ENCODE measurements around the gene ASGR1.
"Not testable (repeated sequence)": the region's sequence is repeated elsewhere in the genome, so short reads cannot be mapped to it uniquely, and the experiment has no call there.

The ASGR1 gene

GRCh38 chr17:7190276-7190917 lies 11.2 kb upstream of the ASGR1 start:
- no peak for DNase-seq

- no peak for DNase-seq
Measured at GRCh38 chr17:7186241-7186640, 7.1 kb upstream of the ASGR1 start.

- DNase-seq: no peak
Measured at GRCh38 chr17:7184647-7185046, 5.5 kb upstream of the ASGR1 start.

GRCh38 chr17:7184091-7184488 lies 4.9 kb upstream of the ASGR1 start:
- DNase-seq: no peak

- no peak for DNase-seq
Measured at GRCh38 chr17:7183433-7184090, 4.4 kb upstream of the ASGR1 start.

GRCh38 chr17:7182101-7182500 lies 2.9 kb upstream of the ASGR1 start:
- not testable (repeated sequence) for DNase-seq

- DNase-seq: no peak
Measured at GRCh38 chr17:7178973-7179316, 225 bp downstream of the ASGR1 start.

GRCh38 chr17:7177954-7178477 lies 1.2 kb downstream of the ASGR1 start:
- DNase-seq: no peak

- peak; percentile 70 to 71 for DNase-seq
Measured at GRCh38 chr17:7177191-7177953, 1.8 kb downstream of the ASGR1 start.

- no peak for DNase-seq
Measured at GRCh38 chr17:7176841-7177190, 2.4 kb downstream of the ASGR1 start.

- no peak for DNase-seq
Measured at GRCh38 chr17:7176107-7176840, 2.9 kb downstream of the ASGR1 start.

- DNase-seq: no peak
Measured at GRCh38 chr17:7175330-7175733, 3.8 kb downstream of the ASGR1 start.

GRCh38 chr17:7174603-7175326 lies 4.4 kb downstream of the ASGR1 start:
- DNase-seq: no peak

- DNase-seq: peak; percentile 48 to 70
Measured at GRCh38 chr17:7173687-7174602, 5.2 kb downstream of the ASGR1 start.

GRCh38 chr17:7172522-7173191 lies 6.5 kb downstream of the ASGR1 start:
- not testable (repeated sequence) for DNase-seq

GRCh38 chr17:7169565-7169908 lies 9.6 kb downstream of the ASGR1 start:
- DNase-seq: not testable (repeated sequence)

GRCh38 chr17:7168841-7169564 lies 10.2 kb downstream of the ASGR1 start:
- not testable (repeated sequence) for DNase-seq

GRCh38 chr17:7167832-7168231 lies 11.3 kb downstream of the ASGR1 start:
- peak in 1 of 2 donors; percentile 44 for DNase-seq

GRCh38 chr17:7166873-7167272 lies 12.3 kb downstream of the ASGR1 start:
- no peak for DNase-seq

- not testable (repeated sequence) for DNase-seq
Measured at GRCh38 chr17:7159571-7159970, 19.6 kb downstream of the ASGR1 start.

Data from CD4-positive, alpha-beta T cell treated with Interleukin-4 for 1 hour (primary cell).